NCI-H82 treated with DMSO at 0.1 percent for 48 hours (cell line): Measurements from ENCODE around the gene CSPG5.
A peak's percentile ranks its signal among the peaks of the same experiment; 100 is the strongest.

Experiments used
- DNase-seq: peaks from one replicate; lab custom pipeline; 2025; ENCODE audit not compliant: unreplicated experiment; lab: John Stamatoyannopoulos, UW

The CSPG5 gene, protein sequence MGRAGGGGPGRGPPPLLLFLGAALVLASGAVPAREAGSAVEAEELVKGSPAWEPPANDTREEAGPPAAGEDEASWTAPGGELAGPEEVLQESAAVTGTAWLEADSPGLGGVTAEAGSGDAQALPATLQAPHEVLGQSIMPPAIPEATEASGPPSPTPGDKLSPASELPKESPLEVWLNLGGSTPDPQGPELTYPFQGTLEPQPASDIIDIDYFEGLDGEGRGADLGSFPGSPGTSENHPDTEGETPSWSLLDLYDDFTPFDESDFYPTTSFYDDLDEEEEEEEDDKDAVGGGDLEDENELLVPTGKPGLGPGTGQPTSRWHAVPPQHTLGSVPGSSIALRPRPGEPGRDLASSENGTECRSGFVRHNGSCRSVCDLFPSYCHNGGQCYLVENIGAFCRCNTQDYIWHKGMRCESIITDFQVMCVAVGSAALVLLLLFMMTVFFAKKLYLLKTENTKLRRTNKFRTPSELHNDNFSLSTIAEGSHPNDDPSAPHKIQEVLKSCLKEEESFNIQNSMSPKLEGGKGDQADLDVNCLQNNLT

DNA sequence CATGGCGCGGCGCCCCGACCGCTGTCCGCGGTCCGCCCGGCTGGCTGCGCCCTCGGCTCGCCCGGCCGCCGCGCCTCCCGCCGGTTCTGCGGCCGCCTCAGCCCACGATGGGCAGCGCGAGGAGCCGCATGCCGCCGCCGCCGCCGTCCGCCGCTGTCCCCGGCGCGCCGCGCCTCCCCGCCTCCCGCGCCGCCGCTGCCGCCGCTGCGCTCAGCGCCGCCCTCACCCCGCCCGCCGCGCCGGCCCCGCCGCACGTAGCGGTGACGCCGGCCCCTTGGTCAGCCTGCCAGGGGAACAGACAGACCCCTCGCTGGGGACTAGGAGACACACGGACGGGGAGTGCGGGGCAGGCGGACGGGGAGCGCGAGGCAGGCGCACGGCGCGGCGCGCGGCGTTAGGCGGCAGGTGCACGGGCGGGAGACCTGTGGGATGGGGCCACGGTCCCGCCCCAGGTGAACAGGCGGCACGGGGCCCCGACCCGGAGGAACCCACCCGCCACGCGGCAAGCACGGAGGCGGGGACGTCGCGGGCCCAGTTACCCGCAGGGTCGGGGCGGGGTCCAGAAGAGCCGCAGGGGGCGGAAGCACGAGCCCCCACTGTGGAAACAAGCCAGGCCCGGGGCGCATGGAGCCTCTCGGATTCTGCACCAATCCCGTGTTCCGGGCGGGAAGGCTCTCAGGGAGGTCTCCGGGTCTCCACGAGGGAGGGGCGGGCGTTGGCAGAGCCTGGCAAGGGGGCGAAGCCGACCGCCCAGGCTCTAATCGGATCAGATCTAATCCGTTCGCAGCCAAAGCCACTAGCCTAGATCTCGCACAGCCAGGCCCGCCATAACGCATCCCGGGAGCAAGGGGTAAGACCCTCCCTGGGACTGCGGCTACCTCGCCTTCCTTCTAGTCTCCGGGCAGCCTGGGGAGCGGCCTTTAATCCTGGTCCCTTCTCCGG, at the start of gene CSPG5:
TSS of gene CSPG5 (minus strand) at position 175 of the 942 bp plus-strand sequence. CDS start at position 3, 172 bp downstream.
- DNase-seq = peak; percentile 48

DNA sequence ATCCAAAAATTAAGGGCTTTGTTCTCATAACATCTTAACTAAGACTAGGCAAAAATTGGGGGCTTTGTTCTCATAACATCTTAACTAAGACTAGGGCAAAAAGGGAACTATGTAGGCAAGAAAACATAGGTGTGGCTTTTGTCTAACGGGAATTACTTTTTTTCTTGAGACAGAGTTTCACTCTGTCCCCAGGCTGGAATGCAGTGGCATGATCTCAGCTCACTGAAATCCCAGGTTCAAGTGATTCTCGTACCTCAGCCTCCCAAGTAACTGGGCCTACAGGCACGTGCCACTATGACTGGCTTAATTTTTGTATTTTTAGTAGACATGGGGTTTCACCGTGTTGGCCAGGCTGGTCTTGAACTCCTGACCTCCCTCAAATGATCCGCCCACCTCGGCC, 49.8 kb upstream of the CSPG5 start:
- no peak for DNase-seq

DNA sequence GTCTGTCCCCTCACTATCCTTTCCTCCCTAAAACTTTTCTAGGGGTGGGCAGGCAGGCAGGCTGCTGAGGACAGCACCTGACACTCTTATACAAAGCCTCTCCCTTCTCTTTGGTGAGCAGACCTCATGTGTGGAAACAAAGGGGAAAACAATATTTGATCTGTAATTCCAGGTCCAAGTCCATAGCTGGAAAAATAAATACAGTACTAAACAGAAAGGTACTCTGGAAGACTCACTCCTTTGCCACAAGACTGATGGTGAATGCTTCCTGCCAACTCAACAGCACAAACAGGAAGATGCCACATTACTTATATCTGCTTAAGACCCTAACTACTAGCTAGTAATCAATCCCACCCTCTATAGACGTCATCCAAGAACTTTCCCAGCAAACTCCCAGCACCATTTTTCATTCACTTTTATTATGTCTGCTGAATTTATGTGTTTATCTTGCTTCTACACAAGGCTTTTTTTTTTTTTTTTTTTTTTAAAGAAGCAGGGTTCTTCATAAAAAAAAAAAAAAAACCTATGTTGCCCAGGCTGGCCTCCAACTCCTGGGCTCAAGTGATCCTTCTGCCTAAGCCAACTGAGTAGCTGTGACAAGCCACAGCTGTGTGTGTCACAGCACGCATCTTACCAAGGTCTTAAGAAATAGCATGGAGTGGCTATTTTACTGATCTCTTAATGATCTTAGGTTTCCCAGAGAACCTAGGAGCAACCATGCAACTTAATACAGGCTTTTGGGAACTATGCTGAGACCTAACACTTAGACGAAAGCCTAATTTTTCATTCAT, 44.2 kb upstream of the CSPG5 start:
- DNase-seq = peak; percentile 8

DNA sequence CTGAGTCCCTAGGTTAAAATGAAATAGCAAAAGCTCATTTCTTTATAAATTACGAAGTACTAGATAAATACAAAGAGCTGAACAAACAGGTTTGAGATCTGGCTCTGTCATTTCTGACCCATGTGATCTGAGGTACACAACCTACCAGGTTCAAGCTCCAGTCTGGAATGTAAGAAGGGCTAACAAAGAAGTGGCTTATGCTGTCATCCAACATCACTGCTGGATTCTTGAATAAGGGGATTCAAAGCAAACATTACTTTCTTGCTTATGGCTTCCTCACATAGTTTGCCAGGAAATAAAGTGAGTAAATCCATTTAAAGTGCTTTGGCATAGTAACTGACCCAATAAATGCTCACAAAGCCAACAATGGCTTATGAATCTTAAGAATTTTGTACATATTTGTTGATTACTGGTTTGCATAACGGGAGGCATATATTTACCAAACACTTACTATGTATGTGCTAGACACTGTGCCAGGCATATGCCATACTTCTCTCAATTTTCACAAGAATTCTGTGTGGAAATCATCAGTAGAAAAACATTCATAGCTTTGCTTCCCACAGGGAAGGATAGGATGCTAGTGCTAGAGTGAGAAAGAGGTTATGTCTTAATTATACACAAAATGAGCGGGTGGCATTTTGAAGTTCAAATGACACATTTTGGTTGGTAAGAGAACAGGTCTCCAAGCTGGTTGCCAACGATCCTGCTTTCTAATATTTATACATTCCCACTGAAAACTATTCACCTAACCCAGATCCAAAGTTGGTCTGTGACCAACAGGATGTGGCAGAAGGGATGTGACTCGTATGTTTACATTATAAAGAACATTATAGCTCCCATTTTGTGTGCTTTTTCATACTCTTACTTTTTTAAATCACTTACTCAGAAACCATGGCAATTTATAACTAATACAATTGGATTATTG, 38.7 kb upstream of the CSPG5 start:
- DNase-seq = no peak

DNA sequence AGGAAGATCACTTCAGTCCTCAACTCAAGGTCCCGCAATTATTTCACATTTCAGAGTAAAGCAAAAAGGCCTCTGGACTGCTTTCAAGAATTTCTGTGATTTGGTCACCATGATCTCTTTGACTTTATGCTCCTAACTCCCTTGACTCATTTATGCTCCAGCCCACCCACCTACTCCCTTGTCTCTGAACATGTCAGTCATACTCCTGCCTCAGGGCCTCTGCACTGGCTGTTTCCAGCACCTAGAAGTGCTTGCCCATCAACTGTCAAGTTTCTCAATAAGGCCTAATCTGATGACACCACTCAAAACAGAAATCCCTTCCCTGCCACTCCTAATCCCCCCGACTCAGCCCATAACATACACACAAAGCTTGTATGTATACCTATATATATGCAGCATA, 36.1 kb upstream of the CSPG5 start:
- DNase-seq = no peak

DNA sequence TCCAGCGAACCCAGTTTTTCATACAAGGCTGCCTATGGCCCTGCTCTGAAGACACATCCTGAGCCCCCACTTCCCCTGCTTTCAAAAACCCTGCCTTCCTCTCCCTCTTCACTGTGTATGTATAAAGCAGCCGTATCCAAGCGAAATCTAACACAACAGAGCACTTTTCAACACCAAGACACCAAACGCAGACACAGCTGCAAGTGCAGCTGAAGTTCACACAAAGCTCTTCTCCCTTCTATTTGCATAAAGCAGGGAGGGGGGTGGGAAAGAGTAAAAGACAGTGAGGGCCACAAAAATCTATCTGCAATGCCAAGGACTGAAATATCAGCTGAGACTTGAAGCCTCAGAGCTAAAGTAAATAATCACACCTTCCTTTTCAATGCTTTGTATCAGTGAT, 35.1 kb upstream of the CSPG5 start:
- DNase-seq = no peak

DNA sequence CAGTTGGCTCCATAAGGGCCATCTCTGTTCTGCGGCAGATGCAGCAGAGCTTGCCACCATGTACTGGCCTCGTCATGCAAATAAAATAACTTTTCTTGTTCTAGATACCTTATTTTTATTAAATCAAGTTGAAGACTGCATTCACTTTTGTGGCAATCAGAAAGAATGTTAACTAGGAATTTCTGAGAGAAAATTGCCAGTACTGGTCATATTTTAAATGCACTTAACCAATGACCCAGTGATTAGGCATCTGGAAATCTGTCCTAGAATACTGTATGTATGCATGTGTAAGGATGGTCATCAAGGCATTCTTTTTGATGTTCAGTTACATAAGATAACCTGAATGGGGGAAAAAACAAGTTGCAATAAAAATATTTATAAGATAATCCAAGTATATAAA, 34.2 kb upstream of the CSPG5 start:
- no peak for DNase-seq

DNA sequence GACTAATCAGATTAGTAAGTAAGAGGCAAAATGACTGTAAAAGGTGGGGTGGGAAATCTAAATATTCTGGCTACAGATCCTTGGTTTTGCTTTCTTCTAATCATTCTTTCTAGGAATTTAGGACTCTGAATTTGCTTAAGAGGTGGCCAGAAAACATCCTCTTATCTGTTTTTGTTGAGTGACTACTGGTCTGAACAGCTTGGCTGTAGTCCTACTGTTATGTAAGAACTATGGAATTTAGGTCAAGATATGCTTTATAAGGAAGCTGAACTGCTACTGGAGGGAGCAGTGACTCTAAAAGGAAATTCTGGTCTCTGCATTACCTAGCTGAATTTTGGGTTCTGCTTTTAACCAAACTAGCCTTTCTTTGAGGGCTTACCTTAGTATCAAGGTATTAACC, 33.5 kb upstream of the CSPG5 start:
- DNase-seq = no peak

DNA sequence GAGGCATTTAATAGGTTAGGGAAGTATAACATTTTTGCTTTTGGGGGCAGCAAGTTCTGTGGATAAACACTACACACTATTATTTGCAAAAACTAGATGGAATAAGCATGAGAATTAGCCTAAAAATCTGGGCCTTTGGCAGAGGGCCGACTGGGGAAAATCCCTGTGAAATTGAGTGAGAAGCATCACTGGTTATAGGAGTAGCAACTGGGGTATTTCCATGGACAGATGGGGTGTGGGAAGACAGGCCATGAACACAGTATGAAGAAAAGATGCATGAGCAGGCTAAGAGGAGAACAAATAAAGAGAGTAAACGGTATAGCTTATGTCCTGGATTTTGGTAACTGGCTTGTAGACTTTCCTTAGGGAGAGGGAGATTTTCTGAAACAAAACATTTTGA, 32.9 kb upstream of the CSPG5 start:
- DNase-seq = no peak

DNA sequence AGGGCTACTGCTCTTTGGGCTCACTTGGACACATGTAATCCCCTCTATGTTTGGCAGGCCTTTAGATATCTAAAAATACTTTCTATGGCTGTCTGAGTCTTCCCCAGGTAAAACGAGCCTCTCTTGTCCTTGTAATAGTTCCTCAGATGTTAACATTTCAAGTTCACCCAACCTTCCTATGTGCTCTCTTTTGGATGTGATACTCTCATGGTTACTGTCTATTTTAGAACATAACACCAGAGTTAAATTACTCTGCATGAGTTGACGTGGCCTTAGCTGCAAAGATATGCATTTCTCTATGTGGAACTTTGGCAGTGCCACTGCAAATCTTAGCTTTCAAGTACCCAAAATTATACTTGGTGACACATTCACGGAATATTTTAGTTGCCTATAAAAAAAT, 31.9 kb upstream of the CSPG5 start:
- no peak for DNase-seq

DNA sequence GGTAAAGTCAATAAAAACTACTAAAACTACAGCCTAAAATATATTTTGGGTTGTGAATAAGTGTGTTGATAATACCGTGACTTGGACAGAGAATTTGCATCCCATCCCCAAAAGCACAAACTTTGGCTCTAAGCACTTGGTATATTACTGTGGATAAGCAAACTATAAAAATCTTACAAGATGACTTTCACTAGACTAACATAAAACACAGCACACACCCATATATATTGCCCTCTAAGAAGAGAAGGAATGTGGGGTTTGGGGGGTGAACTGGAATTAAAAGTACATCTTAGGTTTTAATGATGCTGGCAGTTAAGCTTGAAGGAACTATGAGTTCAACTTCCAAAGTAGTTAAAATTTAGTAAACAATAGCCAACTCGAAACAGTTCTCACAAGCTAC, 28.7 kb upstream of the CSPG5 start:
- DNase-seq = no peak

DNA sequence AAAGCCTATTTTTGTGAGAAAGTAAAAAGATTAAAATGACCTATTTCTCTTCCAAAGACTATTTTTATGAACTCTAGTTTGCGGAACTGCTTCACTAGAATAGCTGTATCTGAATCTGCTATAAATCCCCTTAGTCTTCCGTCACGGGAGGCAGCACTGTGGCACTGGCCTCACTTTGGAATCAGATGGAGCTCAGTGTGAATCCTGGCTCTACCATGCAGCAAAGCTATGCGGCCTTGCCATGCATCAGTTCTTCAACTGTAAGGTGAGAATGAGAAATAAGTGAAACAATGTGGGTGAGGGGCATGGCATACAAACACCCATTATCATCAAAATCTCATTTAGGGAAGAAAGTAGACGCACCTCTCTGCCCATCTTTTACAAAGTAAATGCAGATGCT, 27.5 kb upstream of the CSPG5 start:
- no peak for DNase-seq

DNA sequence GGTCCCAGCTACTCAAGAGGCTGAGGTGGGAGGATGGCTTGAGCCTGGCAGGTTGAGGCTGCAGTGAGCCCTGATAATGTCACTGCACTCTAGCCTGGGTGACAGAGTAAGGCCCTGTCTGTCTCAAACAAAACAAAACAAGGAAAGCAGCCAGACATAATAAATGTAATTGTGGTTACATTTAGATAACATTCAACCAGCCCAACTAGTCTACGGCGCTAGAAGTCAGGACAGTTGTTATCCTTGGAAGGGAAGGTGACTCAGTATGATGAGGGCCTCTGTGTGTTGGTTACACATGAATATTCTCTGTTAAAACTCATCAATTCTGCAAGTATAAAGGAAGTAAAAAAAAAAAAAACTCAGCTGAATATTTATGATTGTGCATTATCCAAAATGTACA, 27.0 kb upstream of the CSPG5 start:
- DNase-seq = no peak

DNA sequence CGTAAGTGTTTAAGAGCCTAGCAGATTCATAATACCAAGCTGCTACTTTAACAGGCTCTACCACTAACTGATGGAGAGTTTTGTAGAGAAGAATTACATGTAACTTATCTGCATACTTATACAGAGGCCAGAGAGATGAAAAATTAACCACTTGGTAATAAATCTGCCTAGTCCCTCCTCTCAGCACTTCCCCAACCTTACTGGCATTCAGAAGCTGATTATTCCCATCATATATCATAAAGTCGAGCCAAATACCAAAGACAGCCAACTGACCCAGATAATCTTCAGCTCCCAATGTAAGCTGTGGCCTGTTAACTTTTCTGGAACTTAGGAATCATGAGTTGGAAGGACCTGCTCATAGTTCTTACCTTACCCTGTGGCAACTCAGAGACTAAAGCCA, 25.5 kb upstream of the CSPG5 start:
- DNase-seq = no peak

DNA sequence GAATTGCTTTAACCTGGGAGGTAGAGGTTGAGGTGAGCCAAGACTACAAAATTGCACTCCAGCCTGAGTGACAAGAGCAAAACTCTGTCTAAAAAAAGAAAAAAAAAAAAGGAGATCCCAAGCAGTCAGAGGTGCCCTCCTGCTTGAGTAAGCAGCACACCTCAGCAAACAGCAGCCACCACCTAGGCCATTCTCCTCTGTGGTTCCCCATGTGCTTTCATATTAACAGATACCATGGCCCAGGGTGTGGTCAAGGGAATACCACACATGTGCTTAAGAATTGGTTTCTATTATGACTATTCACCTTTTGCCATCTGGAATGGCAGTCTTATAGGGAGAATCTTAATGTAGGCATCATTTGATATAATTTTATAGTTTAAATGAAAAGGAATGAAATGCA, 24.7 kb upstream of the CSPG5 start:
- DNase-seq = no peak

DNA sequence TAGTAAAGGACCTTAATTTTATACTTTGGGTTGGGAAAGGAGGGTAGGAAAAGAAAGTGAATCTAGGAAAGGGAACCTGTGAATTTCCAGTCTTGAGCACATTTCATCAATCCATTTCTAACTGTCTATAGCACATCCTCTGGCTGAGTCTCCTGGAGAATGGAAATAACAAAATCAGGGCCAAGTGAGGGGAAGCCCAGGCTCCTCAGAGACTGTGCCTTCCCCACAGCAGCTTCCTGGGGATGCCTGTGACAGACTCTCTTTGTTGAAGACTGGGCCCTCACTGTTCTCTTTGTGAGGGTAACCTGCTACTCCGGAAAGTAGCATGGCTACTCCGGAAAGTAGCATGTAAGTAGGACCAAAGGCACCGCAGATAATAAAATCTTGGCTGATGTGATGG, 22.6 kb upstream of the CSPG5 start:
- DNase-seq = no peak

DNA sequence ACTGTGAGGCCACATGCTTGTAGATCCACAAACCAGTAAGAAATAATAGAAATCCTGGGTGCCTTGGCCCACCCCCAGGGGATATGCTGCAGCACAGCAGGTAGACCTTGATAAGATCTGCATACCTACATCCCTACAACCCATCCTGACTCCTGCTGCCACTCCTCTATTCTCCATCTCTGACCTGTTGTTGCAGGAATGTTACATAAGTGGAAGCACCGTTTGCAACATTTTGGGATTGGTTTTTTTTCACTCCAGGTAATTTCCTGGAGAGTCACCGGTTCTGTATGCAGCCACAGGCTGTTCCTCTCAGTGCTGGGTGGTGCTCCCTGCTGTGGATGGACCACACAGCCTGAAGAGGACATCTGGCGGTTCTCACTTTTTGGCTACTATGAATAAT, 16.1 kb upstream of the CSPG5 start:
- DNase-seq = no peak

DNA sequence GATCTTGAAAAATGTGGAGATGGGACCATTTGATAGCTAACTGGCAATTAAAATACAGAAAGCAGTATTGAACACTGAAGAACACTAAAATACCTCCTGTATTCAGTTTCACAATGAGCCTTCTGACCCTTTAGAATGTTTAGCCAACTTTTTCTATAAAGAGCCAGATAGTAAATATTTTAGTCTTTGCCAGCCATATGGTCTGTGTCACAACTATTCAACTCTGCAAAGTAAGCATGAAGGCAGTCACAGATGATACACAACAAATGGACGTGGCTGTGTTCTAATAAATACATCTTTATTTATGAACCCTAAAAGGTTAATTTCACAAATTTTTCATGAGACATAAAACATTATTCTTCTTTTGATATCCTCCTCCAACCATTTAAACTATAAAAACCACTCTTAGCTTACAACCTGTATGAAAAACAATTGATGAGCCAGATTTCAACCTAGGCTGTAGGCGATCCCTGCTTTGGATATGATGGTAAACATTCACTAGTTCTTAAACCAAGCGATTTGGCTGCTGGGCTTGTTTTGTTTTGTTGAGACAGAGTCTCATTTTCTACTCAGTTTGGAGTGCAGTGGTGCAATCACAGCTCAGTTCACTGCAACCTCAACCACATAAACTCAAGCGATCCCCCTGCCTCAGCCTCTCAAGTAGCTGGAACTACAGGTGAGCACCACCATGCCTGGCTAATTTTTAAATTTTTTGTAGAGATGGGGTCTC, 13.6 kb upstream of the CSPG5 start:
- DNase-seq = no peak

DNA sequence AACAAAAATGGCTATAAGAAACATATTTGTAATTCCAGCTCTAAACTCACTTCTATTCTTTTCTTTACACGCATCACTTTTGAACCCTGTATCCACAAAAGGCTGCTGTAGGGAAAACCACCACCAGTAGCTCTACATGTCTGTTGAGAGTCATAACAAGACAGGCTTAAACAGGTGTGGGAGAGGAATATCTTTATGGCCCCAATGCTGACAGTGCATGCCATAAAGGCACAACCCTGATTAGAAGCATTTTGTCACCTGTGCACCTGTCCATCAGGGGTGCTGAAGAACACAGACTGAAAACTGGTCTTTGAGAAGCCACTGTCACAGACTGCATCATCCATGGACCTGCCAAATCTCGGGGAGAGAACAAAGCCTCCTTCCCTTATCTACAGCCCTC, 11.6 kb upstream of the CSPG5 start:
- no peak for DNase-seq
